GM12878 (cell line): Measurements from ENCODE around the gene OSER1. TPM values are rescaled to one million over a fixed set of nuclear protein-coding genes. Genes with fewer than 3 reads are reported as not detected.

Experiments
- ATAC-seq: fragments of 200-7000 bp; cut with Tn5 transposase; 3 replicates; pipeline ENCODE4 v1.9.1; 2020; ENCODE audit warnings: mild to moderate bottlenecking, moderate library complexity
- BruUV-seq: library from RNA; stranded (reverse); fragments of 400-500 nt; replicated peaks from 2 replicates; lab custom pipeline; 2021; lab: Mats Ljungman, UMichigan
- CTCF ChIA-PET: fragments of 300-600 bp; sonication (Branson Sonifier 250); formaldehyde crosslinking; extraction: SDS; loops from one replicate; lab custom pipeline; 2021; ENCODE audit warnings: inconsistent platforms; lab: Yijun Ruan, JAX
- POLR2A ChIA-PET: fragments of 350-600 bp; formaldehyde crosslinking; extraction: SDS; loops from one replicate; lab custom pipeline; 2021; ENCODE audit warnings: inconsistent platforms; lab: Charles Lee
- RAD21 ChIA-PET: fragments of 300-600 bp; sonication (Branson Sonifier 250); formaldehyde crosslinking; loops from one replicate; lab custom pipeline; 2023; ENCODE audit warnings: antibody characterized with exemption; ENCODE audit not compliant: unreplicated experiment; lab: Charles Lee
- SMC1A ChIA-PET: fragments of 300-600 bp; sonication (Branson Sonifier 250); formaldehyde crosslinking; loops from one replicate; lab custom pipeline; 2023; ENCODE audit not compliant: unreplicated experiment, uncharacterized antibody; lab: Charles Lee
- DNase-seq: peaks from one replicate; pipeline ENCODE4 v3.0.0-alpha.2; 2011; ENCODE audit warnings: low read depth, low spot score
- FAIRE-seq: peaks from 3 replicates; lab custom pipeline; 2011; peaks lifted over from hg19 to GRCh38; lab: Jason Lieb, UNC
- H2AFZ ChIP-seq: 2 replicates; pipeline ENCODE4 v1.6.0; 2011; ENCODE audit warnings: low read depth, low read length, control low read depth; ENCODE audit not compliant: control insufficient read depth
- H3K27ac ChIP-seq: 2 replicates; pipeline ENCODE4 v1.5.1; 2011; ENCODE audit warnings: control low read depth; ENCODE audit not compliant: control insufficient read depth, insufficient read depth
- H3K27me3 ChIP-seq, 2 experiments: replicated peaks in 1 of 2; 2 replicates each; pipeline versions ENCODE4 v1.6.0 to v1.6.1; 2011; ENCODE audit warnings: low read length in 1 of 2; ENCODE audit not compliant: control insufficient read depth in 2 of 2, insufficient read depth in 2 of 2
- H3K36me3 ChIP-seq, 2 experiments: 2 replicates each; pipeline ENCODE4 v1.5.1; 2011; ENCODE audit warnings: low read length in 1 of 2; ENCODE audit not compliant: control insufficient read depth in 2 of 2, insufficient read depth in 2 of 2
- H3K4me1 ChIP-seq: 2 replicates; pipeline ENCODE4 v1.6.1; 2011; ENCODE audit warnings: mild to moderate bottlenecking, low read length, moderate library complexity, mixed read lengths; ENCODE audit not compliant: control insufficient read depth, insufficient read depth
- H3K4me2 ChIP-seq: 2 replicates; pipeline ENCODE4 v1.6.0; 2011; ENCODE audit warnings: control low read depth; ENCODE audit not compliant: control insufficient read depth, insufficient read depth
- H3K4me3 ChIP-seq: fragments of 200-600 bp; sonication (generic); 2 replicates; pipeline ENCODE4 v1.5.1; 2016
- H3K79me2 ChIP-seq: 2 replicates; pipeline ENCODE4 v1.6.0; 2011; ENCODE audit warnings: low read length; ENCODE audit not compliant: control insufficient read depth, insufficient read depth
- H3K9ac ChIP-seq: 2 replicates; pipeline ENCODE4 v1.8.0; 2011; ENCODE audit warnings: low read length, control low read depth, mixed read lengths; ENCODE audit not compliant: control insufficient read depth, insufficient read depth
- H3K9me3 ChIP-seq: replicated peaks from 3 replicates; pipeline ENCODE4 v1.5.1; 2011; ENCODE audit warnings: mild to moderate bottlenecking, low read length; ENCODE audit not compliant: control insufficient read depth, insufficient read depth
- H4K20me1 ChIP-seq: 2 replicates; pipeline ENCODE4 v1.6.0; 2011; ENCODE audit not compliant: control insufficient read depth, insufficient read depth
- KLF5 ChIP-seq: fragments of 450-650 bp; IDR thresholded peaks from 2 replicates; pipeline ENCODE4 v1.6.1; 2014; ENCODE audit warnings: mild to moderate bottlenecking; ENCODE audit not compliant: partially characterized antibody
- MEF2B ChIP-seq: fragments of 450-650 bp; IDR thresholded peaks from 2 replicates; pipeline ENCODE4 v1.6.1; 2018; ENCODE audit warnings: mild to moderate bottlenecking, moderate library complexity; ENCODE audit not compliant: partially characterized antibody, poor library complexity, severe bottlenecking
- NR2C2 ChIP-seq: IDR thresholded peaks from 2 replicates; pipeline ENCODE4 v1.6.1; 2011; ENCODE audit warnings: borderline replicate concordance, low read depth; ENCODE audit not compliant: control insufficient read depth, insufficient read length
- WGBS: methylation state at CpG from one replicate; pipeline ENCODE4 v1.1.6; 2016; ENCODE audit warnings: low lambda C conversion rate; ENCODE audit not compliant: insufficient replicate concordance, insufficient coverage; ENCODE audit errors: missing lambda C conversion rate; 5-methylcytosine and 5-hydroxymethylcytosine counted together
- in situ Hi-C: fragments of 300-500 bp; cut with MboI; formaldehyde crosslinking; loops from 9 replicates; pipeline ENCODE4 v1.14.3; 2018; ENCODE audit warnings: mixed read lengths
- intact Hi-C: fragments of 100-400 bp; cut with micrococcal nuclease; formaldehyde crosslinking; loops from one replicate; pipeline ENCODE4 v1.14.2; 2022; ENCODE audit not compliant: unreplicated experiment
- polyA plus RNA-seq, 11 experiments: library from polyadenylated mRNA; depleted of rRNA in 4 of 11; unstranded in 6 of 11; stranded (reverse) in 5 of 11; fragments of >200 nt; fragmentation: Nextera tagmentation in 4 of 11; fragmentation: Illumina TruSeq in 1 of 11; extraction: Ambion mirVana in 4 of 11; extraction: Trizol in 1 of 11; gene quantifications; 1 replicate in 1 of 11; 2 replicates in 10 of 11; pipeline versions ENCODE4 v1.2.1 to v1.2.3, GENCODE V29; 2011 to 2016; ENCODE audit warnings: inconsistent platforms in 2 of 11, missing spikeins in 2 of 11, low read depth in 1 of 11
- total RNA-seq, 4 experiments: library from RNA; depleted of rRNA in 3 of 4; stranded (reverse); fragments of >200 nt in 3 of 4; fragmentation: Illumina TruSeq in 1 of 4; extraction: Trizol in 1 of 4; gene quantifications; 2 replicates each; pipeline versions ENCODE4 v1.2.1 to v1.2.3, GENCODE V29; 2013 to 2021
- TF ChIP-seq, protein P1 (sequence below), 3 experiments: IDR thresholded peaks in 2 of 3; conservative IDR thresholded peaks in 1 of 3; 2 replicates each; pipeline ENCODE4 v1.5.1; 2011; ENCODE audit warnings: low read depth in 3 of 3, low read length in 3 of 3, mild to moderate bottlenecking in 3 of 3, control low read depth in 2 of 3, moderate library complexity in 2 of 3, inconsistent platforms in 1 of 3, mixed read lengths in 1 of 3; ENCODE audit not compliant: control insufficient read depth in 2 of 3, insufficient read depth in 1 of 3; ENCODE audit errors: extremely low read depth in 1 of 3
- TF ChIP-seq, protein P2 (sequence below): fragments of 450-650 bp; IDR thresholded peaks from 2 replicates; pipeline ENCODE4 v1.6.1; 2016; ENCODE audit warnings: mild to moderate bottlenecking

Gene OSER1
- total and polyA plus RNA-seq, 10 of the 15 experiments (the other 5 are each of a cell fraction or from before 2014, with no cell fraction given): 19.3 to 63.8 (median 28.4) TPM

DNA sequence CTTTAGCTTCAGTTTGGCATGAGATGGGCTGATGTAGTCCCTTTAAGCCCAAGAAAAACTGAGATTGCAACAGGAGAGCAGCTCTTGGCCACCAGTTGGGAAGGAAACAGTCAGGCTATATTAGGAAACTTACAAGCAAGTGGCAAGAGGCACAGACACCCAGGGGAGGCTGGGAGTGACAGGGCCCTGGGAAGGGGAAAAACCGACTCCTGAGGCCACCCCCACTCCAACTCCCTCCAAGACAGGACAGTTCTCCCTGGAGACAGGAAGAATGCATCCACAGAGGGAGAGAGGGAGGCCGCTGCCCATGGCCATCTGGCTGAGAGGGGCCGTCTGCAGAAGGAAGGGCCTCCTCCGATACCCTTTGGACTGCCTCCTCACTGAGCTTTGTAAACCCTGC, 44.1 kb downstream of the OSER1 start:
- no peak overlapping the region for H2AFZ ChIP-seq

More for the DNA sequence above, 44.1 kb downstream of the OSER1 start:
- no peaks in the 10 kb centered on the region for H3K36me3 ChIP-seq
- no peaks in the 10 kb centered on the region for H3K79me2 ChIP-seq
- no peak overlapping the region for H3K4me3 ChIP-seq
- 47% methylated on average over 4 of the region's 4 CpGs for WGBS
- in situ Hi-C loops (no loop called here), intact Hi-C loops (no loop called here)
- no peak for ATAC-seq
- ChIA-PET POLR2A (no interaction called here), RAD21 (no interaction called here), SMC1A (no interaction called here), CTCF (interaction anchor here (1.5 to 3.1 kb wide), 2 partner anchors 23 to 50 kb away, joined by 4 to 10 read pairs; no protein-coding TSS in a partner anchor)
- no peaks in the 10 kb centered on the region for H3K4me1 ChIP-seq
- no peaks in the 10 kb centered on the region for H3K9me3 ChIP-seq
- no peak for FAIRE-seq
- H3K9ac ChIP-seq: no peak overlapping the region
- TF ChIP-seq, protein P1, sequence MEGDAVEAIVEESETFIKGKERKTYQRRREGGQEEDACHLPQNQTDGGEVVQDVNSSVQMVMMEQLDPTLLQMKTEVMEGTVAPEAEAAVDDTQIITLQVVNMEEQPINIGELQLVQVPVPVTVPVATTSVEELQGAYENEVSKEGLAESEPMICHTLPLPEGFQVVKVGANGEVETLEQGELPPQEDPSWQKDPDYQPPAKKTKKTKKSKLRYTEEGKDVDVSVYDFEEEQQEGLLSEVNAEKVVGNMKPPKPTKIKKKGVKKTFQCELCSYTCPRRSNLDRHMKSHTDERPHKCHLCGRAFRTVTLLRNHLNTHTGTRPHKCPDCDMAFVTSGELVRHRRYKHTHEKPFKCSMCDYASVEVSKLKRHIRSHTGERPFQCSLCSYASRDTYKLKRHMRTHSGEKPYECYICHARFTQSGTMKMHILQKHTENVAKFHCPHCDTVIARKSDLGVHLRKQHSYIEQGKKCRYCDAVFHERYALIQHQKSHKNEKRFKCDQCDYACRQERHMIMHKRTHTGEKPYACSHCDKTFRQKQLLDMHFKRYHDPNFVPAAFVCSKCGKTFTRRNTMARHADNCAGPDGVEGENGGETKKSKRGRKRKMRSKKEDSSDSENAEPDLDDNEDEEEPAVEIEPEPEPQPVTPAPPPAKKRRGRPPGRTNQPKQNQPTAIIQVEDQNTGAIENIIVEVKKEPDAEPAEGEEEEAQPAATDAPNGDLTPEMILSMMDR (IDR thresholded peaks at IDR 0.05 in 2 of 3, conservative IDR thresholded peaks at IDR 0.05 in 1 of 3; ENCODE audit: control insufficient read depth in 2 of 3, extremely low read depth in 1 of 3, insufficient read depth in 1 of 3, low read depth in 3 of 3, low read length in 3 of 3): no peak
- TF ChIP-seq KLF5 (no peak), NR2C2 (no peak), MEF2B (peak; percentile 49)
- TF ChIP-seq, protein P2, sequence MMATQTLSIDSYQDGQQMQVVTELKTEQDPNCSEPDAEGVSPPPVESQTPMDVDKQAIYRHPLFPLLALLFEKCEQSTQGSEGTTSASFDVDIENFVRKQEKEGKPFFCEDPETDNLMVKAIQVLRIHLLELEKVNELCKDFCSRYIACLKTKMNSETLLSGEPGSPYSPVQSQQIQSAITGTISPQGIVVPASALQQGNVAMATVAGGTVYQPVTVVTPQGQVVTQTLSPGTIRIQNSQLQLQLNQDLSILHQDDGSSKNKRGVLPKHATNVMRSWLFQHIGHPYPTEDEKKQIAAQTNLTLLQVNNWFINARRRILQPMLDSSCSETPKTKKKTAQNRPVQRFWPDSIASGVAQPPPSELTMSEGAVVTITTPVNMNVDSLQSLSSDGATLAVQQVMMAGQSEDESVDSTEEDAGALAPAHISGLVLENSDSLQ: peak; percentile 6; the same call in 1 of the 2 replicates
- no peaks in the 10 kb centered on the region for H4K20me1 ChIP-seq
- H3K27ac ChIP-seq: no peak overlapping the region
- no TSS peak for BruUV-seq
- no peak for DNase-seq
- H3K27me3 ChIP-seq: peaks cover 3 to 6% of the 10 kb centered on the region in 2 experiments; a peak in 2 of 4 replicates
- H3K4me2 ChIP-seq: no peak overlapping the region
